Right lobe of liver (tissue), 6 donors: ENCODE measurements around the gene TNIK. TPM values are rescaled to one million over a fixed set of nuclear protein-coding genes. Genes with fewer than 3 reads are reported as not detected.

Experiments used
- ATAC-seq, 4 donors: fragments of 200-7000 bp; cut with Tn5 transposase; one replicate each; pipeline ENCODE4 v1.9.1; 2020; ENCODE audit warnings: mild to moderate bottlenecking in 4 of 4, moderate library complexity in 4 of 4
- DNase-seq, 3 donors: peaks; one replicate each; pipeline ENCODE4 v3.0.0-alpha.2; 2020
- H3K27ac ChIP-seq, 3 donors: fragments of 200-600 bp; one replicate each; pipeline ENCODE4 v1.8.0; 2022
- H3K27me3 ChIP-seq, 2 donors: fragments of 200-600 bp; one replicate each; pipeline ENCODE4 v1.8.0; 2022
- H3K36me3 ChIP-seq, 4 donors: fragments of 200-600 bp; sonication (generic) in 1 of 4; one replicate each; pipeline versions ENCODE4 v1.5.1 to v1.8.0; 2017 to 2022; ENCODE audit warnings: control low read depth in 1 of 4
- H3K4me1 ChIP-seq, 4 donors: fragments of 200-600 bp; sonication (generic) in 1 of 4; one replicate each; pipeline versions ENCODE4 v1.5.1 to v1.8.0; 2017 to 2022; ENCODE audit warnings: control low read depth in 1 of 4
- H3K4me3 ChIP-seq, 3 donors: fragments of 200-600 bp; one replicate each; pipeline ENCODE4 v1.8.0; 2022
- H3K9me3 ChIP-seq, 4 donors: fragments of 200-600 bp; sonication (generic) in 1 of 4; one replicate each; pipeline versions ENCODE4 v1.5.1 to v1.8.0; 2017 to 2022; ENCODE audit warnings: control low read depth in 1 of 4
- POLR2A ChIP-seq: fragments of 450-650 bp; IDR thresholded peaks from one replicate; pipeline ENCODE4 v1.6.1; 2017; ENCODE audit warnings: antibody characterized with exemption, mild to moderate bottlenecking
- WGBS: methylation state at CpG from one replicate; pipeline ENCODE4 v1.1.6; 2018; ENCODE audit warnings: low coverage, low lambda C conversion rate; ENCODE audit not compliant: insufficient coverage; ENCODE audit errors: missing lambda C conversion rate; 5-methylcytosine and 5-hydroxymethylcytosine counted together
- intact Hi-C, 2 donors: fragments of 100-400 bp; cut with DNase I; formaldehyde crosslinking; loops; one replicate each; pipeline versions ENCODE4 v1.11.2 to v1.14.1; 2022
- total RNA-seq, 6 experiments: library from RNA; depleted of rRNA in 2 of 6; stranded (reverse); fragments of >200 nt in 2 of 6; fragmentation: NEBNext Ultra II Directional in 3 of 6; extraction: Animal tissue kit (Norgen Biotek cat#: 25700) in 3 of 6; gene quantifications; one replicate each; pipeline versions ENCODE4 v1.1.0 to v1.2.4, GENCODE V29; 2016 to 2023
- TF ChIP-seq, protein P1 (sequence below), 4 donors: fragments of 200-600 bp in 3 of 4; fragments of 450-650 bp in 1 of 4; IDR thresholded peaks; one replicate each; pipeline versions ENCODE4 v1.5.1 to v1.8.0; 2016 to 2022; ENCODE audit warnings: antibody characterized with exemption in 4 of 4, mild to moderate bottlenecking in 2 of 4
- donor health status: DM: no; HTN: yes; CAD: no.
- donor health status: DM: no; HTN: no; CAD: no.
- donor health status: DM: no; HTN: no; CAD: no.
- donor health status: DM: no; HTN: yes; CAD: no.
- donor health status: DM: no; HTN: yes; CAD: no.

TNIK gene
- total RNA-seq, 6 experiments from 2014 or later, result 5.2 to 8.0 (median 6.8) TPM

DNA sequence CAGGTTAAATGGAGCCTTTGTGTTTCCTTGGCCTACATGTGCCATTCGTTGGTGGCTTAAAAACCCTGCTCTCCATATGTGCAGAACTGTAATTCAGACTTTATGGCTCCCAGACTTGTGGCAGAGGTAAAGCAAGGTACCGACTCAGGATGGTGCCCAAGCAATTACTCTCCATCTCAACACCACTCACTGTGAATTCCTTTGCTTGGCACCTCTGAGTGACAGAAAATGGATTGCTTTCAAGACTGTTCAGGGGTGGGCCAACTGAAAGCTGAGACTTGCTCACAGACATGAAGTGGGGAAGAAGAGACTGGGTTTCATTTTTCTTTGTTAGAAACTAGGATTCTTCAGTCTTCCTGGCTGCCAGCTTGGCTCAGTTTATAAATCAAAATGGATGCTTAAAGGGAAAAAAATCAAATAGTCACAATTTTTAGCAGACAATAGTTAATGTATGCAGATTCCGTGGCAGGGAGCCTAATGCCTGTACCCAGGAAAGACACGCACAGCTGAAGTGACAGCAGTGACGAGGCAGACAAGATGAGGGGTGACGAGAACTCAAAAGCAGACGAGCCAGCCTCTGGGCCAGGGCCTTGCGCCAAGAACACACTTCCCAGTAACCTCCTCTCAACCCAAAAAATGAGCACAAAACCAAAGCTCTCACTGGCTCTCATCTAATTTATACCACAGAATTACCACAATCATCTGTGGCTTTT lies 225.8 kb downstream of the TNIK start:
- DNase-seq, result no peak
- Histone ChIP-seq H3K4me3 (no peak overlapping the region), H3K36me3 (no peaks in the 10 kb centered on the region), H3K9me3 (no peaks in the 10 kb centered on the region), H3K4me1 (no peaks in the 10 kb centered on the region), H3K27me3 (no peaks in the 10 kb centered on the region), H3K27ac (no peak overlapping the region)
- WGBS, result 87% methylated on average over 4 of the region's 8 CpGs
- ATAC-seq, result no peak
- intact Hi-C loops, result no loop called here
- TF ChIP-seq, protein P1, sequence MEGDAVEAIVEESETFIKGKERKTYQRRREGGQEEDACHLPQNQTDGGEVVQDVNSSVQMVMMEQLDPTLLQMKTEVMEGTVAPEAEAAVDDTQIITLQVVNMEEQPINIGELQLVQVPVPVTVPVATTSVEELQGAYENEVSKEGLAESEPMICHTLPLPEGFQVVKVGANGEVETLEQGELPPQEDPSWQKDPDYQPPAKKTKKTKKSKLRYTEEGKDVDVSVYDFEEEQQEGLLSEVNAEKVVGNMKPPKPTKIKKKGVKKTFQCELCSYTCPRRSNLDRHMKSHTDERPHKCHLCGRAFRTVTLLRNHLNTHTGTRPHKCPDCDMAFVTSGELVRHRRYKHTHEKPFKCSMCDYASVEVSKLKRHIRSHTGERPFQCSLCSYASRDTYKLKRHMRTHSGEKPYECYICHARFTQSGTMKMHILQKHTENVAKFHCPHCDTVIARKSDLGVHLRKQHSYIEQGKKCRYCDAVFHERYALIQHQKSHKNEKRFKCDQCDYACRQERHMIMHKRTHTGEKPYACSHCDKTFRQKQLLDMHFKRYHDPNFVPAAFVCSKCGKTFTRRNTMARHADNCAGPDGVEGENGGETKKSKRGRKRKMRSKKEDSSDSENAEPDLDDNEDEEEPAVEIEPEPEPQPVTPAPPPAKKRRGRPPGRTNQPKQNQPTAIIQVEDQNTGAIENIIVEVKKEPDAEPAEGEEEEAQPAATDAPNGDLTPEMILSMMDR (IDR thresholded peaks at IDR 0.05), result no peak
- no peak for TF ChIP-seq POLR2A

DNA sequence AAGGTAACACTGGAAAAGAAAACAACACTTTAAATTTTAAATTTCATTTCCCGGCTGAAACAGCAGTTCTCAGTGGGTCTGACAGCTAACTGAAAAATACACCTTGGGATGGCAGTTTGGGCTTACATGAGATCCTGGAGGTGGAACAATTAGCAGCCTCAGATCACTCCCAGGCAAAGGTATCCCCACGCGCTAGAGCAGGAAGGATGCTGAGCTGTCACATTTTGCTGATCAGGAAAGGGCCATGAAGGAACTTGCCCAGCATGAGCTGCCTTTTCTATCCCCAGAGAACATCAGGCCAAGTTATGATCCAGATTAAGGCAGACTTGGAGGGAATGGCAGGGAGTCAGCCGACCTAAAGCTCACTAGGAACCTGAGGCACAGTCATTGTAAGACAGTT lies 228.8 kb downstream of the TNIK start:
- DNase-seq, result no peak
- TF ChIP-seq, protein P1 (IDR thresholded peaks at IDR 0.05), result no peak
- TF ChIP-seq POLR2A, result no peak
- Histone ChIP-seq H3K4me3 (no peak overlapping the region), H3K27ac (no peak overlapping the region), H3K9me3 (no peaks in the 10 kb centered on the region), H3K4me1 (no peaks in the 10 kb centered on the region), H3K27me3 (no peaks in the 10 kb centered on the region), H3K36me3 (no peaks in the 10 kb centered on the region)
- intact Hi-C loops, result no loop called here
- WGBS, result 86% methylated on average over 2 of the region's 4 CpGs
- ATAC-seq, result no peak

GRCh38 chr3:171230865-171231264 lies 229.3 kb downstream of the TNIK start:
- Histone ChIP-seq H3K4me1 (no peaks in the 10 kb centered on the region), H3K36me3 (no peaks in the 10 kb centered on the region), H3K4me3 (no peak overlapping the region), H3K9me3 (no peaks in the 10 kb centered on the region), H3K27ac (no peak overlapping the region), H3K27me3 (no peaks in the 10 kb centered on the region)
- intact Hi-C loops, result no loop called here
- ATAC-seq (no peak), DNase-seq (no peak)
- no peak for TF ChIP-seq POLR2A
- TF ChIP-seq, protein P1 (IDR thresholded peaks at IDR 0.05), result no peak
- WGBS, result 71% methylated on average over 4 of the region's 4 CpGs

DNA sequence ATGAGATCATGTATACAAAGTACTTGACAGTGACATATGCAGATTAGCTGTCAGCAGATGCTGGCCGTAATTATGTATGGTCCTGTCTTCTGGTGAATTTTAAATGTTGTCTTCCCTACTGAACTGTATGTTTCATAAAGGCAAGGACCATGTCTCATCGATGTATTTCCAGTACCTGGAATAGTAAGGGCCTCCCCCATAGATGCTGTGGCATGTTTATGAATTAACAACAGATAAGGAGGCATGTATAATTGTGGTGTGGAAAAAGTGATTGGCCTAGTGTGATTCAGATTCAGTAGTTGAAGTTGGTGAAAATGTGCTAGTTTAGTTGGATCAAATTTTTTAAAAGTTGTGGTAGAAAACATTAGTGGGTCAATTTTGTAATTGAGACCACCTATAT lies 231.0 kb downstream of the TNIK start:
- intact Hi-C loops, result no loop called here
- Histone ChIP-seq H3K36me3 (no peaks in the 10 kb centered on the region), H3K27me3 (no peaks in the 10 kb centered on the region), H3K27ac (no peak overlapping the region), H3K4me1 (no peaks in the 10 kb centered on the region), H3K9me3 (no peaks in the 10 kb centered on the region), H3K4me3 (no peak overlapping the region)
- no peak for TF ChIP-seq POLR2A
- TF ChIP-seq, protein P1 (IDR thresholded peaks at IDR 0.05), result no peak
- 92% methylated on average over 2 of the region's 2 CpGs for WGBS
- no peak for DNase-seq
- no peak for ATAC-seq
